Measurements from ENCODE around the gene PEPD.

Gene PEPD

DNA sequence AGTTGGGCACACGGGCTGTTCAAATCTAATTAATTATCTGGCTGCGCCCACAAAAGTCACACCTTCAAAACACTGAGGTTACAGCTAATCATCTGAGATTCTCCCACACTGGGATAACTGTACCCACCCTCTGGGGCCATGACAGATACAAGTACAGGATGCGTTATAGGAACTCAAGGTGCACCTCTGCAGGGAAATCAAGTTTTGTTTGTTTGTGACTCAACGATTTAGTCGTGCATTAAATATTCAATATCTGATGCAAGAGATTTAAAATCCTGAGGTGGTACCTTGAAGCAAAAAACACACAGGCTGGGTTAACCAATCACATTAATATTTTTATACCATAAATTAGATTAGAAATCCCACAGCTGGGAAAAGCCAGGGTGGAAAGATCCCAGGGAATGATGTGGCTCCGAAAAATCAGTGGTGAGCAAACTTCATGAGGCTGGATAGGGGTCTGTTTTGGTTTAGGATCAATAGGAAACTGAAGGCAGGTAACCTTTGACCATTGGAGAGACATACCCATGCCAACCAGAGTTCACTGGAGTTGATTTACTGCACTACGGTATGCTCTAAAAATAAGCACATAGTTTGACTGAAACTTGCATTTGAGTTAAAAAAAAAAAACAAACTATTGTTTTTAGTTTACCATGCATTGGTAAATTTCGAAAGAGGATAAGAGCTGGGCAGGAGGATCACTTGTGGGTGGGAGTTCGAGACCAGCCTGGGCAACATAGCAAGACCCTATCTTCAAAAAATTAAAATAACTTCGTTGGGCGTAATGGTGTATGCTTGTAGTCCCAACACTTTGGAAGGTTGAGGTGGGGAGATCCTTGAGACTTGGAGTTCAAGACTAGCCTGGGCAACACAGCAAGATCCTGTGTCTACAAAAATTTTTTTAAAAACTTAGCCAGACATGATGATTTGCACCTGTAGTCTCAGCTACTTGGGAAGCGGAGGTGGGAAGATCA, 172.0 kb downstream of the PEPD start:
- DNase-seq, result no peak

DNA sequence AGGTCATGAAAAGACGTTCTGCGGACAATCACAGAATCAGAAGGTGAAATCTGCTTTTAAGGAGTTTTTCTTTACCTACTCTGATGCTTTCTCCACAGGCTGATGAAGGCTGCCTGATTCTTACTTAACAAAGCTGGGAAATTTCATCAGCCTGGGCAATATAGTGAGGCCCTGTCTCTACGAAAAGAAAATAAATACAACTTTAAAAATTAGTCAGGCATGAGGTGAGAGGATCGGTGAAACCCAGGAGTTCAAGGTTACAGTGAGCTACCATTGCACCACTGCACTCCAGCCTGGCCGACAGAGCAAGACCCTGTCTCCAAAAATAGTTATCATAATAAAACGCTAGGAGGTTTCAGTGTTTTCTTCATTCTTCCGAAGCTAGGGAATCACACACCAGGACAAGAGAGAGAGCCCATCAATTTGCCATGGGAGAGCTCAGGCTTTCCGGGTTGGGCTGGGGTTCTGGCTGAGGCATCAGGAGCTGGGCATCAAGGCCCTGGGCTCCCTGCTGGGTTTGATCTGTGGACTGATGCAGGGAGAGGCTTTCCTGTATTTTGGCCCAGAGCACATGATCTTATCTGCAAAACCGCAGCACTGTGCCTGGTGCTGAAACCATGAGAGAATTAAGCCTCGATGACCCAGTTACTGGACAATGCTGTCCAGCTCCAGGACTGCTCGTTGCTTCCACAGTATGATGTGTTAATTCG, 173.1 kb downstream of the PEPD start:
- DNase-seq, result no peak

DNA sequence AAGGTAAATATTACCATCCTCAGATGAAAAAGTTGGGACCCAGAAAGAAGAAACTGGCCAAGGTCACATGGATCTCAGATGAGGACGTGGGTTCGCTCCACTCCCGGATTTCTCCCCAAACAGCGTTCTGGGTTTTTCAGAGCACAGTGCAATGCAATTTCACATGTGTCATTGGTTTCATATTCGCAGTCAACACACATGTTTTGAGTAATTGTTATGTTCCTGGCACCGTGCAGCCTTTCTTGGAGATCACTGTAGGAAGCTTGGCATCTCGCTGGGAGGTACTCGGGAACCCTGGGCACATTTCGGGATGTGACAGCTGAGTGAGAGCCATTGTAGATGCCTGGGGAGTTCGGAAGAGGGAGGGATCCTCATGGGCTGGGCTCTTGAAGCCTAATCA, 174.3 kb downstream of the PEPD start:
- DNase-seq, result no peak

DNA sequence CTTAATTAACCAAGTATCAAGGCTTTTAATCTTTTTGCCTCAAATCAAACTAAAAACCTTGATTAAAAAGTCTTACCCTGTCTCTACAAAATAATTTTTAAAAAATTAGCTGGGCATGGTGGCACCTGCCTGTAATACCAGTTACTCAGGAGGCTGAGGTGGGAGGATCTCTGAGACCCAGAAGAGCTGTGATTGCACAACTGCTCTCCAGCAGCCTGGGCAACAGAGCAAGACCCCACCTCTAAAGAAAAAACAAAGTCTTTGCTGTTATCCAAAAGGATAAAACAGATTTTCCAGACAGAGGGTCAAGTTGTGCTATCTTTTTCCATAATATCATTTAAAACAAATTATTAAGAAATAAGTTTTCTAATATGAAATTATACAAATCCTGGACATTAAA, 174.9 kb downstream of the PEPD start:
- DNase-seq, result no peak

DNA sequence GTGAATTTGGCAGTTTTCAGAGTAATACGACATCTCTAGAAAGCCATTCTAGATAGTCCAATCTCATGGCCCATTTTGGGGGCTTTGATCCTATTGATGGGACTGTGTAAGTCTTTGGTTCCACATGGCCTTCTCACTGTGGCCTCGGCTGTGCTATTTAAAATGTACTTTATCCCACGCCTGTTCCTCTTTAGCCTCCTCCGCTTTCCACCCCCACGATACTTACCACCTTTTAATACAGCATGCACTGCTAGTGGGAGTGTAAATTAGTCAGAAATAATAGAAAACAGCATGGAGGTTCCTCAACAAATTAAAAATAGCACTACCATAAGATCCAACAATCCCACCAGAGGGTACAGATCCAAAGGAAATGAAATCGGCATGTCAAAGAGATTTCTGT, 176.4 kb downstream of the PEPD start:
- DNase-seq, result no peak

DNA sequence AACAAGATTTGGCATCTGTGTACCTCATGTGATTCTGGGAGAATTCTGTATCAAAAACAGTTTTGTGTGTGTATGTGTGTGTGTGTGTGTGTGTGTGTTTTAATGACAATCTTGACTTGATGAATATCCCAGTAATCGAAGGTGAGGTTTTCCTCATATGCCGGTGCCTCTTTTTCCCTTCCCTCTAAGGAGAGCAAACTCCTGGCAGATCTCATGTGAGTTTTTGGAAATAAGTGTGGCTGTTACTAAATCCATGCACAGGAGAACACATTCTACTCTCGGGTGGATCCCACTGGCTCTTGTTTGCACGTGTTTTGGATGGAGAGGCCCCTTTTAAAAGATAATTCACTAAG, 177.0 kb downstream of the PEPD start:
- DNase-seq, result no peak

DNA sequence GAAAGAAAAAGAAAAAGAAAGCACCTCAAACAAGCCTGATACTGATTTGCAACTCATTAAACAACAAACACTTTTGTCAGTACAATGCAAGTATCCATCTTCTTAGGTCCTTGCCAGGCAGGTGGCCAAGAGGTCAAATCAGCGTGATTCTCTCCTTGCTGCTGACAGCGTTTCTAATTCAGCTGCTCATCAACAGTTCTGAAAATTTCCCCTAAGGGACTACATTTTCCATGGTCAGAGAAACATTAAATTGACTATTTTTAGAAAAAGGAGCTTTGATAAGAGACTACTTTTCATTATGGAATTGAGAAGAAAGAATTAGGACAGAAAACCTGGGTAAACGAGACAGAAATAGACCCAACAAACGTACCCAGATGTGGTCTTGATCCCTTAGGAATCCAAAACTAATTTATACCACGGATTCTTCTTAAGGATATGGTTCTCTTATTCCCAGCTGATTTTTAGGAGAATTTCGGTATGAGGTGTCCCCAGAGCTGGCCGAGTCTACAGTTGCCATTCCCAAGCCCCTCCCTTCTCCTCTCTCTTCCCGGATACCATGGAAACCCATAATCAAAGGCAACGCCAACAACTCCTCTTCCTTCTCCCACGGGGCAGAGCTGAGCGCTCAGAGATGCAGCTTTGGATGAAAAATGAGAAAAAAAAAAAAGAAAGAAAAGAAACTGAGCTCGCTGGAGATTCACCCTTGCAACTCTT, 177.6 kb downstream of the PEPD start:
- DNase-seq, result no peak

DNA sequence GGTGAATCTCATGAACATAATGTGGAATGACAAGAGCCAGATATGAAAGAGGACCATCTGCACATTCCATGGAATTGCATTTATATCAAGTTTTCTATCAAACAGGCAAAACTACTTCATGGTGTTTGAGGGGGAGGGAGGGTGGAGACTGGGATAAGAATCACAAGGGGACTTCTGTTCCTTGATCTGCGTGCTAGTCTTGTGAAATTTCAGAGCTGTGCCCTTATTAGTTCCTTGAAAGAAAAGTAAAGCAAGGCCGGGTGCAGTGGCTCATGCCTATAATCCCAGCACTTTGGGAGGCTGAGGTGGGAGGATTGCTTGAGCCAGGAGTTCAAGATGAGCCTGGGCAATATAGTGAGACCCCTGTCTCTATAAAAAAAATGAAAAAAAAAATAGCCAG, 178.3 kb downstream of the PEPD start:
- no peak for DNase-seq

DNA sequence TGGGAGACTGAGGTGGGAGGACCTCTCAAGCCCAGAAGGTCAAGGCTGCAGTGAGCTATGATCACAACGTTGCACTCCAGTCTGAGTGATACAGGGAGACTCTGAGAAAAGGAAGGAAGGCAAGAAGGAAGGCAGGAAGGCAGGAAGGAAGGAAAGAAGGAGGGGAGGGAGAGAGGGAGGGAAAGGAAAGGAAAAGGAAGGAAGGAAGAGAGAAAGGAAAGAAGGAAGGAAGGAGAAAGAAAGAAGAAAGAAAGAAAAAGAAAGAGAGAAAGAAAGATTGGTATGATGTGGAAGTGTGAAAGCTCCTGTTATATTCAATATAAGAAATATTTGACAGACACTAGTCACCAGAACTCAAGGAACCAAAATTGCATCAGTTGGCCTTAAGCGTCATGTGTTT, 180.6 kb downstream of the PEPD start:
- DNase-seq, result no peak

DNA sequence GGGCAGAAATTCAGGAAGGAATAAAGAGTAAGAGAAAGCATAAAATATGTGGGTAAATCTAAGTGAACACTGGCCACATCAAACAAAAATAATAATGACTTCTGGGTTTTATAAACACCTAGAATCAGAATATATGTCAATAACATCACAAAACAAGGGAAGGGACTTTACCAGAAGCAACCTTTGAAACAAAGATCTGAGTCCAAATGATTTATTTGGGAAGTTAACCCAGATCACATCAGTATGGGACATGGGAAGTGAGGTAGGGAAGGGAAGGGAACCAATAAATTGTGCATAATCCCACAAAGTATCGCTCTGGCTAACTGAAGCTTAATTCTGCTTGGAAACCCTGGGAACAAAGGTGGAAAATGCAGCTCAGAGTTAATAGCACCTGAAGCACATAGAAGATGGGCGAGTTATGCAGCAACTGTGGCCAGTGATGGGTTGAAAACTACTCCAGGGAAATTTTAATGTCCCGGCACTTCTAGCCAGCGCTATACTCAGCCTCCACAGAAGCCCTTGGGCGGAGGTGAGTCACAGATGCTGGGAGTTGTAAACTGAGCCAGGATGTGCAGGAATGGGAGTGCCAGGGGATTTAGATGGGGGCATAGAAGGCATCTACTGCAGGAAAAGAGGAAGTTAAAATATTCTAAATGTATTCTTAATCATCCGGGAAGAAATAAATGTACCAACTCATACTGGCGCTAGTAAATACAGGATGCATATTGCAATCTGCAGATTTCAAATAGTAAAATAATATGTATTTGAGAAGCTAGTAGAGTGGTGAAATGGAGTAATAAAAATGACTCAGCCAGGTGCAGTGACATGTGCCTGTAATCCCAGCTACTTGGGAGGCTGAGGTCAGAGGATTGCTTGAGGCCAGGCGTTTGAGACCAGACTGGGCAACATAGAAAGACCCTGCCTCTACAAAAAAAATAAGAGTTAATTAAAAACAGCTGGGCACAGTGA, 182.3 kb downstream of the PEPD start:
- DNase-seq, result no peak

Measured in SHP77 (cell line).